K562 (cell line): ENCODE results near the gene SAE1. TPM values are rescaled to one million over a fixed set of nuclear protein-coding genes. Genes with fewer than 3 reads are reported as not detected.

Source experiments
- ATAC-seq: fragments of 200-7000 bp; cut with Tn5 transposase; 3 replicates; pipeline ENCODE4 v1.9.1; 2020; ENCODE audit warnings: moderate library complexity
- BruUV-seq: library from RNA; stranded (reverse); fragments of 400-500 nt; replicated peaks from 2 replicates; lab custom pipeline; 2021; lab: Mats Ljungman, UMichigan
- CTCF ChIA-PET: fragments of 300-600 bp; formaldehyde crosslinking; extraction: SDS; loops from one replicate; lab custom pipeline; 2021; ENCODE audit warnings: low intra/inter-chr PET ratio; lab: Yijun Ruan, JAX
- POLR2A ChIA-PET: fragments of 300-600, 350-650 bp; sonication (Branson Sonifier 250); formaldehyde crosslinking; extraction: SDS; loops from one replicate; lab custom pipeline; 2021; ENCODE audit warnings: antibody characterized with exemption, inconsistent platforms; lab: Yijun Ruan, JAX
- DNase-seq, 4 experiments: peaks; one replicate each; pipeline versions ENCODE4 v3.0.0 to v3.0.0-alpha.2; 2011 to 2018; ENCODE audit warnings: low spot score in 3 of 4, mixed read lengths in 3 of 4; ENCODE audit errors: extremely low read depth in 1 of 4
- FAIRE-seq: peaks from 2 replicates; lab custom pipeline; 2011; peaks lifted over from hg19 to GRCh38; lab: Jason Lieb, UNC
- H2AFZ ChIP-seq: 2 replicates; pipeline ENCODE4 v1.6.0; 2011; ENCODE audit warnings: low read depth, low read length, control low read depth, inconsistent platforms
- H3K27ac ChIP-seq: fragments of 200-600 bp; 3 replicates; pipeline ENCODE4 v1.8.0; 2011; ENCODE audit warnings: low read depth, mild to moderate bottlenecking, control low read depth, inconsistent platforms, low read length, moderate library complexity, mixed read lengths; ENCODE audit errors: extremely low read depth
- H3K27me3 ChIP-seq, 2 experiments: fragments of 300-600 bp in 1 of 2; 2 replicates in 1 of 2; 3 replicates in 1 of 2; pipeline versions ENCODE4 v1.6.0 to v1.8.0; 2011; ENCODE audit warnings: inconsistent platforms in 2 of 2, low read length in 2 of 2, mild to moderate bottlenecking in 1 of 2, mixed read lengths in 1 of 2, moderate library complexity in 1 of 2; ENCODE audit not compliant: control insufficient read depth in 2 of 2, insufficient read depth in 2 of 2
- H3K36me3 ChIP-seq: fragments of 300-600 bp; 3 replicates; pipeline ENCODE4 v1.8.0; 2011; ENCODE audit warnings: mild to moderate bottlenecking, low read length, inconsistent platforms; ENCODE audit not compliant: control insufficient read depth, insufficient read depth
- H3K4me1 ChIP-seq, 2 experiments: fragments of 200-600 bp in 1 of 2; replicated peaks in 1 of 2; 2 replicates in 1 of 2; 3 replicates in 1 of 2; pipeline versions ENCODE4 v1.5.1 to v1.8.0; 2011; ENCODE audit warnings: inconsistent platforms in 2 of 2, low read length in 2 of 2, mild to moderate bottlenecking in 1 of 2, mixed read lengths in 1 of 2, moderate library complexity in 1 of 2; ENCODE audit not compliant: control insufficient read depth in 2 of 2, insufficient read depth in 2 of 2
- H3K4me2 ChIP-seq: 2 replicates; pipeline ENCODE4 v1.6.1; 2011; ENCODE audit warnings: low read length, control low read depth, inconsistent platforms, mixed read lengths; ENCODE audit not compliant: insufficient read depth
- H3K4me3 ChIP-seq: fragments of 200-600 bp; sonication (generic), shearing (Covaris generic); 2 replicates; pipeline ENCODE4 v1.5.1; 2016; ENCODE audit warnings: control low read depth, inconsistent platforms
- H3K79me2 ChIP-seq: fragments of 200-600 bp; 3 replicates; pipeline ENCODE4 v1.8.0; 2011; ENCODE audit warnings: low read length, inconsistent platforms; ENCODE audit not compliant: control insufficient read depth, insufficient read depth
- H3K9ac ChIP-seq, 2 experiments: 2 replicates each; pipeline versions ENCODE4 v1.6.0 to v1.6.1; 2011; ENCODE audit warnings: low read depth in 2 of 2, low read length in 2 of 2, control low read depth in 1 of 2, inconsistent platforms in 1 of 2, mild to moderate bottlenecking in 1 of 2, mixed read lengths in 1 of 2; ENCODE audit not compliant: insufficient read depth in 1 of 2
- H3K9me1 ChIP-seq: one replicate; pipeline ENCODE4 v1.6.0; 2011; ENCODE audit warnings: inconsistent platforms, mild to moderate bottlenecking, low read length, moderate library complexity; ENCODE audit not compliant: control insufficient read depth, insufficient read depth
- H3K9me3 ChIP-seq: replicated peaks from 2 replicates; pipeline ENCODE4 v1.5.1; 2011; ENCODE audit warnings: low read depth, low read length, inconsistent platforms; ENCODE audit not compliant: control insufficient read depth, insufficient read depth
- H4K20me1 ChIP-seq: replicated peaks from 2 replicates; pipeline ENCODE4 v1.6.1; 2011; ENCODE audit warnings: low read length, inconsistent platforms, mixed read lengths; ENCODE audit not compliant: control insufficient read depth, insufficient read depth
- WGBS: fragments of 100-300 bp; shearing (Covaris generic); methylation state at CpG from one replicate; pipeline ENCODE4 v1.1.6; 2016; ENCODE audit warnings: low coverage, mixed read lengths; ENCODE audit not compliant: insufficient coverage; ENCODE audit errors: missing lambda C conversion rate; 5-methylcytosine and 5-hydroxymethylcytosine counted together
- in situ Hi-C: fragments of 300-500 bp; cut with MboI; formaldehyde crosslinking; loops from 4 replicates; pipeline ENCODE4 v1.15.0; 2018; ENCODE audit warnings: inconsistent platforms, mixed read lengths
- intact Hi-C: fragments of 100-400 bp; cut with micrococcal nuclease; formaldehyde crosslinking; loops from 2 replicates; pipeline ENCODE4 v1.14.2; 2022
- polyA plus RNA-seq, 8 experiments: library from polyadenylated mRNA; depleted of rRNA in 4 of 8; stranded (reverse) in 5 of 8; unstranded in 3 of 8; fragments of >200 nt; fragmentation: Nextera tagmentation in 2 of 8; fragmentation: Illumina TruSeq in 1 of 8; extraction: Ambion mirVana in 2 of 8; extraction: Trizol in 1 of 8; gene quantifications; 2 replicates each; pipeline versions ENCODE4 v1.2.1 to v1.2.3, GENCODE V29; 2011 to 2014; ENCODE audit warnings: inconsistent platforms in 1 of 8, missing spikeins in 1 of 8
- total RNA-seq, 7 experiments: library from RNA; depleted of rRNA in 6 of 7; stranded (reverse); fragments of >200 nt in 6 of 7; fragmentation: Illumina TruSeq in 2 of 7; extraction: Trizol in 2 of 7; gene quantifications; 2 replicates each; pipeline versions ENCODE4 v1.2.1 to v1.2.3, GENCODE V29; 2011 to 2021; ENCODE audit warnings: low replicate concordance in 1 of 7
- TF ChIP-seq, protein P1 (sequence below): fragments of 250-450 bp; sonication (Bioruptor Pico); IDR thresholded peaks from 2 replicates; pipeline ENCODE4 v1.4.0; 2020
- TF ChIP-seq, protein P2 (sequence below): sonication (generic); formaldehyde crosslinking; IDR thresholded peaks from 2 replicates; pipeline ENCODE4 v1.8.0; 2022; ENCODE audit warnings: missing genetic modification reagents, mild to moderate bottlenecking, moderate library complexity, borderline replicate concordance

The SAE1 gene
- total and polyA plus RNA-seq, 9 of the 15 experiments (the other 6 are each of a cell fraction or from before 2014, with no cell fraction given), result 82.8 to 299 (median 217) TPM

DNA sequence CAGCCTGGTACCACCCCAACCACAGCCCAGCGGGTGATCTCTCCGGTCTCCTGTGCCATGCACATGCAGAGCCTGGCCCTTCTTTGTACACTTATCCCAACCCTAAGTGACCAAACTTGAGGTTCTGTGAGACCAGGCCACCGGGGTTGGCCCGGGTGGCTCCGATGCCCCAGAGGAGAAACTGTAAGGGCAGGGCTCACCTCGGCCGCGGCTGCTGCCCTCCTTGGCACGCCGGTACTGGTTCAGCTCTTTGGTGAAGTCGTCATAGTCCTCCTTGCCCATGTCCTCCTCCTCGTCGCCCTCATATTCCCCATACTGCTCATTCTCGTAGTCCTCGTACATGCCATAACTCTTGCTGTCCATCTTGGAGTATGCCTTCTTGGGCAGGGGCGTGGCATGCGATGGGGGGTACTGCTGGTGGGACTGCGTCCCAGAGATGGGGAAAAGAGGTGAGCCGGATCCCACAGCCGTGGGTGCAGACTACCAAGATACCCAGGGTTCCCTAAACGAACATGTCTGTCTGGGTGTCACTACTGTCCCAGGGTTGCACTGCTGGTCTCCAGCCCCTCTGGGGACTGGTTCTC, 40.8 kb upstream of the SAE1 start:
- no peaks in the 10 kb centered on the region for H3K27me3 ChIP-seq
- ChIA-PET POLR2A (interaction anchor here (0.6 kb wide), 2 partner anchors 20 to 23 kb away, joined by 3 to 4 read pairs; partner anchors contain the start of gene ZC3H4), CTCF (no interaction called here)
- no peak overlapping the region for H3K9ac ChIP-seq
- H4K20me1 ChIP-seq, result no peaks in the 10 kb centered on the region
- H3K4me1 ChIP-seq, result peaks cover 0 to 1% of the 10 kb centered on the region in 2 experiments; a peak in 2 of 5 replicates
- no peak overlapping the region for H2AFZ ChIP-seq
- FAIRE-seq (no peak), DNase-seq (no peak), ATAC-seq (no peak)
- H3K36me3 ChIP-seq, result peaks cover 90% of the 10 kb centered on the region; the same call in 2 of the 3 replicates
- no peaks in the 10 kb centered on the region for H3K9me3 ChIP-seq
- H3K4me2 ChIP-seq, result no peak overlapping the region
- no TSS peak for BruUV-seq
- TF ChIP-seq, protein P1, sequence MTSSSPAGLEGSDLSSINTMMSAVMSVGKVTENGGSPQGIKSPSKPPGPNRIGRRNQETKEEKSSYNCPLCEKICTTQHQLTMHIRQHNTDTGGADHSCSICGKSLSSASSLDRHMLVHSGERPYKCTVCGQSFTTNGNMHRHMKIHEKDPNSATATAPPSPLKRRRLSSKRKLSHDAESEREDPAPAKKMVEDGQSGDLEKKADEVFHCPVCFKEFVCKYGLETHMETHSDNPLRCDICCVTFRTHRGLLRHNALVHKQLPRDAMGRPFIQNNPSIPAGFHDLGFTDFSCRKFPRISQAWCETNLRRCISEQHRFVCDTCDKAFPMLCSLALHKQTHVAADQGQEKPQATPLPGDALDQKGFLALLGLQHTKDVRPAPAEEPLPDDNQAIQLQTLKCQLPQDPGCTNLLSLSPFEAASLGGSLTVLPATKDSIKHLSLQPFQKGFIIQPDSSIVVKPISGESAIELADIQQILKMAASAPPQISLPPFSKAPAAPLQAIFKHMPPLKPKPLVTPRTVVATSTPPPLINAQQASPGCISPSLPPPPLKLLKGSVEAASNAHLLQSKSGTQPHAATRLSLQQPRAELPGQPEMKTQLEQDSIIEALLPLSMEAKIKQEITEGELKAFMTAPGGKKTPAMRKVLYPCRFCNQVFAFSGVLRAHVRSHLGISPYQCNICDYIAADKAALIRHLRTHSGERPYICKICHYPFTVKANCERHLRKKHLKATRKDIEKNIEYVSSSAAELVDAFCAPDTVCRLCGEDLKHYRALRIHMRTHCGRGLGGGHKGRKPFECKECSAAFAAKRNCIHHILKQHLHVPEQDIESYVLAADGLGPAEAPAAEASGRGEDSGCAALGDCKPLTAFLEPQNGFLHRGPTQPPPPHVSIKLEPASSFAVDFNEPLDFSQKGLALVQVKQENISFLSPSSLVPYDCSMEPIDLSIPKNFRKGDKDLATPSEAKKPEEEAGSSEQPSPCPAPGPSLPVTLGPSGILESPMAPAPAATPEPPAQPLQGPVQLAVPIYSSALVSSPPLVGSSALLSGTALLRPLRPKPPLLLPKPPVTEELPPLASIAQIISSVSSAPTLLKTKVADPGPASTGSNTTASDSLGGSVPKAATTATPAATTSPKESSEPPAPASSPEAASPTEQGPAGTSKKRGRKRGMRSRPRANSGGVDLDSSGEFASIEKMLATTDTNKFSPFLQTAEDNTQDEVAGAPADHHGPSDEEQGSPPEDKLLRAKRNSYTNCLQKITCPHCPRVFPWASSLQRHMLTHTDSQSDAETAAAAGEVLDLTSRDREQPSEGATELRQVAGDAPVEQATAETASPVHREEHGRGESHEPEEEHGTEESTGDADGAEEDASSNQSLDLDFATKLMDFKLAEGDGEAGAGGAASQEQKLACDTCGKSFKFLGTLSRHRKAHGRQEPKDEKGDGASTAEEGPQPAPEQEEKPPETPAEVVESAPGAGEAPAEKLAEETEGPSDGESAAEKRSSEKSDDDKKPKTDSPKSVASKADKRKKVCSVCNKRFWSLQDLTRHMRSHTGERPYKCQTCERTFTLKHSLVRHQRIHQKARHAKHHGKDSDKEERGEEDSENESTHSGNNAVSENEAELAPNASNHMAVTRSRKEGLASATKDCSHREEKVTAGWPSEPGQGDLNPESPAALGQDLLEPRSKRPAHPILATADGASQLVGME (CRISPR knock-in tag), result no peak
- TF ChIP-seq, protein P2, sequence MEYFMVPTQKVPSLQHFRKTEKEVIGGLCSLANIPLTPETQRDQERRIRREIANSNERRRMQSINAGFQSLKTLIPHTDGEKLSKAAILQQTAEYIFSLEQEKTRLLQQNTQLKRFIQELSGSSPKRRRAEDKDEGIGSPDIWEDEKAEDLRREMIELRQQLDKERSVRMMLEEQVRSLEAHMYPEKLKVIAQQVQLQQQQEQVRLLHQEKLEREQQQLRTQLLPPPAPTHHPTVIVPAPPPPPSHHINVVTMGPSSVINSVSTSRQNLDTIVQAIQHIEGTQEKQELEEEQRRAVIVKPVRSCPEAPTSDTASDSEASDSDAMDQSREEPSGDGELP (CRISPR knock-in tag), result 0 out of 2 replicates have a peak, but pooled peaks have one; percentile 19
- H3K27ac ChIP-seq, result no peak overlapping the region
- WGBS, result 97% methylated on average over 18 of the region's 21 CpGs
- intact Hi-C loops (no loop called here), in situ Hi-C loops (no loop called here)
- H3K4me3 ChIP-seq, result no peak overlapping the region
- no peaks in the 10 kb centered on the region for H3K9me1 ChIP-seq
- peaks cover 11% of the 10 kb centered on the region; the same call in 2 of the 3 replicates for H3K79me2 ChIP-seq
